KOPT-K1 (cell line): ENCODE measurements around the gene PLA2G4C.
A peak's percentile ranks its signal among the peaks of the same experiment; 100 is the strongest.

ENCODE experiments used
- H3K27ac ChIP-seq: fragments of 200-600 bp; sonication (generic); 2 replicates; pipeline ENCODE4 v1.5.1; 2016; ENCODE audit warnings: antibody characterized with exemption, mild to moderate bottlenecking, low read depth, low read length; ENCODE audit not compliant: poor library complexity, severe bottlenecking
- H3K36me3 ChIP-seq: fragments of 200-600 bp; sonication (generic); 2 replicates; pipeline ENCODE4 v1.5.1; 2017; ENCODE audit warnings: antibody characterized with exemption, mild to moderate bottlenecking, low read length, moderate library complexity; ENCODE audit not compliant: insufficient read depth
- H3K9me3 ChIP-seq: fragments of 200-600 bp; sonication (generic); 2 replicates; pipeline ENCODE4 v1.5.1; 2017; ENCODE audit warnings: antibody characterized with exemption, low read length, mild to moderate bottlenecking; ENCODE audit not compliant: insufficient read depth, poor library complexity, severe bottlenecking

Gene PLA2G4C

DNA sequence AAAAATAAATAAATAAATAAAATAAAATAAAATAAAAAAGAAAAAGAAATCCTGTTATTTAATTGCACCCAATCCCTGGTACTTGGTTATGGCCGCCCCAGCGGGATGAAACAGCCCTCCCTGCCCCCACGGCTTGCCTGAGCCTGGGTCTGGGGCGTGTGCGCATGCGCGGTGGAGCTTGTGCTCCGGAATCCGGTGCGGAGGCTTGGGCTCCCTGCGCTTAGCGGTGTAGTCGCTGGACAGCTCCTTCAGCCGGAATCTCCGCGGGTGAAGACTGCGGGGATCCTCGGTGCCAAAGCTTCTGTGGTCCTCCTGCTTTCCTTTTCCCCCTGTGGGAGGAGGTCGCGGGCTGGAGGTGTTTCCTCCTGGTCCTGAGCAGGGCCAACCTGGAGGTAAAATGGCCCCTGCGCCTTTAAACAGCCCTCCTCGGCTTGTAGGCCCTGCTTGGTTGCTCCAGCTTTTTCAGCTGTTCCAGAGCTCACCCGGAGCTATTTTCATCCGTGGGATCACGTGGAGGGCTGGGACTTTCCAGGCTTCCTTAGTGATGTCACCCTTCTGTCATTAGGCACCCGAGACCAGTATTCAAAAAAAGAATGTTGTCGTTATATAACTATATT is at the start of gene PLA2G4C:
TSS of gene PLA2G4C (minus strand) at position 468 of the 617 bp plus-strand sequence. CDS start 4,288 bp downstream, outside the sequence.
- peaks cover 21% of the 10 kb centered on the region for H3K36me3 ChIP-seq
- H3K27ac ChIP-seq: peak within 1 kb of the TSS; percentile 53
- no peaks in the 10 kb centered on the region for H3K9me3 ChIP-seq

- Histone ChIP-seq H3K9me3 (no peaks in the 10 kb centered on the region), H3K27ac (no peak overlapping the region), H3K36me3 (peaks cover 97% of the 10 kb centered on the region)
These were observed 47.7 kb upstream of the PLA2G4C start for GRCh38 chr19:48158210-48158790.

GRCh38 chr19:48154003-48154402 is 43.4 kb upstream of the PLA2G4C start:
- Histone ChIP-seq H3K36me3 (peaks cover 100% of the 10 kb centered on the region), H3K9me3 (no peaks in the 10 kb centered on the region), H3K27ac (no peak overlapping the region)

DNA sequence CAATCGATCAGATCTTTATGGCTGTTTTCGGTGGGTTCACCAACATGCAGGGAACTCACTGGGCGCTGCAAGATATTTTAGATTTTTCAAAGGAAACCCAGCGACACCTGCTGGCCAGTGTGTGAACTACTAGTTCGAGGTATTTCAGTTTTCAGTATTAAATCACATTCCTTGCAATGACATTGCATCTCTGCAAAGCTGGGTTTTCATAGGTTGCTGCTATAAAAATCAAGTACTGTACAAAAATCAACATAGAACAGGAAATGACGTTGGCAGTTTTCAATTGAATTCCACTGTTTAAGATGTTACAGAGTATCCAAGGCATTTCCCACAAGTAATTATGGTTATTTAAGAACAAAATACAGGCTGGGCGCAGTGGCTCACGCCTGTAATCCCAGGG is 41.9 kb upstream of the PLA2G4C start:
- peaks cover 100% of the 10 kb centered on the region for H3K36me3 ChIP-seq
- no peak overlapping the region for H3K27ac ChIP-seq
- no peaks in the 10 kb centered on the region for H3K9me3 ChIP-seq

GRCh38 chr19:48149430-48149829 is 38.8 kb upstream of the PLA2G4C start:
- peaks cover 100% of the 10 kb centered on the region for H3K36me3 ChIP-seq
- no peak overlapping the region for H3K27ac ChIP-seq

GRCh38 chr19:48148576-48148975 is 38.0 kb upstream of the PLA2G4C start:
- Histone ChIP-seq H3K36me3 (peaks cover 100% of the 10 kb centered on the region), H3K27ac (no peak overlapping the region)

More at GRCh38 chr19:48149430-48149829, 38.8 kb upstream of the PLA2G4C start:
- no peaks in the 10 kb centered on the region for H3K9me3 ChIP-seq

GRCh38 chr19:48147597-48148175 is 37.1 kb upstream of the PLA2G4C start:
- no peak overlapping the region for H3K27ac ChIP-seq
- H3K36me3 ChIP-seq: peaks cover 100% of the 10 kb centered on the region

More at GRCh38 chr19:48148576-48148975, 38.0 kb upstream of the PLA2G4C start:
- H3K9me3 ChIP-seq: no peaks in the 10 kb centered on the region

GRCh38 chr19:48139053-48139452 is 28.4 kb upstream of the PLA2G4C start:
- peaks cover 98% of the 10 kb centered on the region for H3K36me3 ChIP-seq
- H3K27ac ChIP-seq: no peak overlapping the region
- H3K9me3 ChIP-seq: no peaks in the 10 kb centered on the region

More at GRCh38 chr19:48147597-48148175, 37.1 kb upstream of the PLA2G4C start:
- H3K9me3 ChIP-seq: no peaks in the 10 kb centered on the region

DNA sequence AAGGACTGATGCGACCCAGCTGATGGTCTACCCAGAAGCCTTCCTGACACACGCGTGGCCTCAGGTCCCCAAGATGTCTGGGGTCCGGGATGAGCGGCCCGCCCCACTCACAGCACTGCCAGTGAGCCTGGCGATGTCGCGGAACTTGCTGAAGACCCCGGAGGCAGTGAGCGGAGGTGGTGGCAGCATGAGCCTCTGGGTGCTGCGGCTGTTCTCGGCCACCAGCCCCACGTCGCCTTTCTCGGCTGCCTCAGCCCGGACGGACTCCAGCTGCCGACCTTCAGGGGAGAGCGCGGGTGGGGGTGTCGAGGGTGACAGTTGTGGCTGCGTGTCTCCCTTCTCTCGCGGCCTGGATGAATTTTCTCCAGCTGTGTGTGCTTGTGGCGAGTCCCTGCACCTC is 26.8 kb upstream of the PLA2G4C start:
- Histone ChIP-seq H3K36me3 (peaks cover 98% of the 10 kb centered on the region), H3K9me3 (no peaks in the 10 kb centered on the region), H3K27ac (no peak overlapping the region)

DNA sequence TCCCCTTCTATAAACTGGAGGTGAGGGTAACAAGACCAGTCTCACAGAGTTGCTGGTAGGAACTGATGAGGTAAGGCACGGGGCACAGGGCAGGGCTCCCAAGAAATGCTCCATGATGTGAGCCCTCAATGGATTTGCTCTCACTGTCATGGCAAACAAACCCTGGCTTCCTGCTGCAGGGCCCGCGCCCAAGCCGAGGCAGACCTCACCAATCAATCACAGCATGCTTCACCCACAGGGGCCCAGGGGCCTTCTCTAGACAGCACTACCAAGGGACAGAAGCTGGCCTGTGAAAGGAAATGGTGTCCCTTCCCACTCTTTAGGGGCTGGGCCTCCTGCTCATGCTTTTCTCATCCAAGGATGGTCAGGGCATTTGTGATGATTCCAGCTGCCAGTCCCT is 25.9 kb upstream of the PLA2G4C start:
- peaks cover 98% of the 10 kb centered on the region for H3K36me3 ChIP-seq
- H3K9me3 ChIP-seq: no peaks in the 10 kb centered on the region
- no peak overlapping the region for H3K27ac ChIP-seq

GRCh38 chr19:48135411-48135810 is 24.8 kb upstream of the PLA2G4C start:
- Histone ChIP-seq H3K9me3 (no peaks in the 10 kb centered on the region), H3K27ac (no peak overlapping the region), H3K36me3 (peaks cover 98% of the 10 kb centered on the region)

- no peak overlapping the region for H3K27ac ChIP-seq
- no peaks in the 10 kb centered on the region for H3K9me3 ChIP-seq
- peaks cover 97% of the 10 kb centered on the region for H3K36me3 ChIP-seq
These were observed 22.5 kb upstream of the PLA2G4C start for GRCh38 chr19:48133094-48133493.

- Histone ChIP-seq H3K36me3 (peaks cover 98% of the 10 kb centered on the region), H3K27ac (no peak overlapping the region), H3K9me3 (no peaks in the 10 kb centered on the region)
These were observed 16.9 kb upstream of the PLA2G4C start for GRCh38 chr19:48127561-48127960.

DNA sequence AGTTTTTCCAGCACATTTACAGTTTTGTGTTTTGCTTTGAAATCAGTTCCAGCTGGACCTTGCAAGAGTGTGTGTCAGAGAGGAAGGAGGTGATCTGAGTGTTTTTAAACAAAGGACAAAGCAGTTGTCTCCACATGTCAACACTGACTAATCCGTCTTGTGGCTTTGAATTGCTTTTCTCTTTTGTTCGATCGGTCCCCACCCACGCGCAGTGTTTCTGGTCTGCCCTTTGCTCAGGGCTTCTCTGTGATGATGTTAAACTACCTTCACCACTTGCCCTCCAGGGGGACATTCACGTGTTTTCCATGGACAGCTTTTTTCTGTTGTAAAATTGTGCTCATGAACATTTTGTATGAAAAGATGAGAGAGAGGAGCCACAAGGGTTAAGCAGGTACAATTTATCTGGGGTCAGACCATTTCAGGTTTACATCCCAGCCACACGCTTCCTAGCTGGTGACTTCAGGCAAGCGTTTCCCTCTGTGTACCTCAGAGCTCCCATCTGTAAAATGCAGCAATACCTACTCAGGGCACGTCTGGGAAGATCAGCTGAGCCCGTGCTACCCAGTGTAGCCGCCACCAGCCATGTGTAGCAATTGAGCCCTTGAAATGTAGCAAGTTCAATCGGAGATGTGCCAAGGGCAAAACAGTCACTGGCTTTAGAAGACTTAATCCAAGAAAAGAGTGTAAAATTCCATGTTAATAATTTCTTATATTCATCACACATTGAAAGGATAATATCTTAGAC is 13.5 kb upstream of the PLA2G4C start:
- Histone ChIP-seq H3K9me3 (no peaks in the 10 kb centered on the region), H3K27ac (no peak overlapping the region), H3K36me3 (peaks cover 98% of the 10 kb centered on the region)

DNA sequence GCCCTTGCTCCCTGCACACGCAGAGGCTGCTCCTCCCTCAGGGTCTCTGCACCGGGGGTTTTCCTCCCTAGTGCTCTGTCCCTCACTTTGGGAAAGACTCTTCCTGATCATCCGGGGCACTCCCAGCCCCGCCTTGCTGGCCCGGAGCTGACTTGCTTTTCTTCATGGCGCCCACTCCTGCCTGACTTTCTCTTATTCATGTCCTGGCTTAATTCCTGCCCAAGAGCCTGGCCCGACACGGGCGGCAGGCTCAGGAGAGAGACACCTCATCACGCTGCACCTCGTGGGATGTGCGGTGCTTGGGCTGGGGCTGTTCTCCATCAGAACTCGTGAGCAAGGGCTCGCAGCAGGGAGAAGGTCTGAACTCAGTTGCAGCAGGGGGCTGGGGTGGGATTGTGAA is 11.8 kb upstream of the PLA2G4C start:
- Histone ChIP-seq H3K27ac (no peak overlapping the region), H3K36me3 (peaks cover 98% of the 10 kb centered on the region), H3K9me3 (no peaks in the 10 kb centered on the region)
